ENCODE measurements around the gene HOPX.
"Not testable (repeated sequence)": the region's sequence is repeated elsewhere in the genome, so short reads cannot be mapped to it uniquely, and the experiment has no call there.

HOPX gene, protein sequence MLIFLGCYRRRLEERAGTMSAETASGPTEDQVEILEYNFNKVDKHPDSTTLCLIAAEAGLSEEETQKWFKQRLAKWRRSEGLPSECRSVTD

DNA sequence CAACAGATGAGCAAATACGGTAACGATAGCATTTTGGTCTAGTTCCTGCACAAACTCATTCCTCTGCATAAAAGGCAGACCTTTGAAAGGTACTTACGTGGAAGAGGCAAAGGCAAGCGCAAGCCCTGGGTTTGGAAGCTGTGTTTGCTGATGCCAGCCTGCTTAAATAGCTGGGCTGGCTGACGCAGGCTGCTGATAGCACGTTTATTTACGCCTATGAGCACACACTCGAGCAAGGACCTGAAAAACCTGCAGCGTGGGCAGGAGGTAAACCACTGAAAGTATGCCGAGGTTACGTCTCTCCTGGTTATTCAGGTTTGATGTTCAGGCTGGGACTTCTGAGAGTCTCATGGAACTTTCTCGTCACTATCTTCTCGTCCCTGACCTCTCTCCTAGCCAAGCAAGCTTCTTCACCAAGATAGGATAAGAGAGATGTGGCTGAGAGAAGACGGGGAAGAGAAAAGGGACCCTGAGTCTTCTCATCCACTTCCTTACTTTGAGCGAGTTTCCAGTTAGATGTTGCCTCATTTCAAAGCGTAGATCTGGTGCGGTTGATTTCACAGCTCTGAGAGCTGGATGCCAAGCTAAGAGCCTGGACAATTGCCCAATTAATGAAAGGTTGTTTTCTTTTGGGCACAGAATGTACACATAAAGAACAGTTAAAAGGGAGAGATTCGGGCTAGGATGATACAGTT, at the start of gene HOPX:
HOPX (minus strand) TSS at position 139 of the 695 bp plus-strand sequence. CDS start 23,480 bp downstream, outside the sequence.
- no peak for DNase-seq

DNA sequence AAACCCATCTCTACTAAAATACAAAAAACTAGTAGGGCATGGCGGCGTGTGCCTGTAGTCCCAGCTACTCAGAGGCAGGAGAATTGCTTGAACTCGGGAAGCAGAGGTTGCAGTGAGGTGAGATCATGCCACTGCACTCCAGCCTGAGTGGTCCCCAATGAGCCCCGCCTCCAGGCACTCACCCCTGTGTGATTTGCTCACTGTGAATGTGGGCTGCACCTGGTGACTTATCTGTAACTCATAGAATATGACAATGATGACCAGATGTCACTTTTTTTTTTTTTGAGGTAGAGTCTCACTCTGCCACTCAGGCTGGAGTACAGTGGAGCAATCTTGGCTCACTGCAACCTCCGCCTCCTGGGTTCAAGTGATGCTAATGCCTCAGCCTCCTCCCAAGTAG, 49.0 kb upstream of the HOPX start:
- DNase-seq = no peak

DNA sequence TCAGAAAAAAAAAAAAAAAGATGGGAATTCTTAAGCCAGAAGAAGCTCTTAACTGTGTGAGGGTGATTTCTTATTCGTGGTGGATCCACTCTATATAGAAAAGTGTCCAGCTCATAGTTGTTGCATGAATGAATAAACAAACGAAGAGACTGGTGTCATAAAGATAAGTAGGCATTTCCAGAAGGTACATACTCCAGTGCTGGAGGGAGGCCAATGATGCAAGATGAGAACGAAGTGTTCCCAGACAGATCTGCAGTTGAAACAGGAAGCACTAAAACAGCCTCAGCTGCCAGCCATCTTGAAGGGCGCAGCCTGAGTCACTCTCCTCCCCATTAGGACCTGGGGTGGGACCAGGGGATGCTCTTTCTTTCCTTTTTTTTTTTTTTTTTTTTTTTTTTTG, 47.4 kb upstream of the HOPX start:
- DNase-seq = peak; percentile 43

DNA sequence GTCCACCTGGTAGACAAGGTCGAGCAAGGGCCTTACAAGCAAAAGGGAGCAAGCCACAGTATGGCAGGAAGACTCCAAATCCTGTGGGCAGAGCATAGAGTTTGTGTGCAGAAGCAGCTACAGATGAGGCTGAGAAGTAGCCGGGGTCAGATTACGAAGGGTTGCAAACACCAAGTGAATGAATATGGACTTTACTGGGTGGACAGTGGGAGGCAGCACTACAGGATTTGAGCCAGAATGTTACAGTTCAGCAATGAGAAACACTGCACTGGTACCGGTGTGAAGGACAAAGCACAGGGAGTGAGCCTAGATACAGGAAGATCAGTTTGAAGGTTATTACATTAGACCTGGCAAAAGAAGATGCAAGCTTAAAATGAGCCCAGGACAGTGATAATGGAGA, 46.1 kb upstream of the HOPX start:
- no peak for DNase-seq

DNA sequence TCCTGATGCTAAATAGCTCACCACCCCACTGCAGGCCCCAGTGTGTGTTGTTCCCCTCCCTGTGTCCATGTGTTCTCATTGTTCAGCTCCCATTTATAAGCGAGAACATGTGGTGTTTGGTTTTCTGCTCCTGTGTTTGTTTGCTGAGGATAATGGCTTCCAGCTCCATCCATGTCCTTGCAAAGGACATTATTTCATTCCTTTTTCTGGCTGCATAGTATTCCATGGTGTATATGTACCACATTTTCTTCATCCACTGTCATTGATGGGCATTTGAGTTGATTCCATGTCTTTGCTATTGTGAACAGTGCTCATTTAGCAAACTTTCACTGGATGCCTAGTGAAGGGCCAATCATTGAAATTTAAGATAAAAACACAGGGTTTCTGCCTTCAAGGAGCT, 45.5 kb upstream of the HOPX start:
- not testable (repeated sequence) for DNase-seq

DNA sequence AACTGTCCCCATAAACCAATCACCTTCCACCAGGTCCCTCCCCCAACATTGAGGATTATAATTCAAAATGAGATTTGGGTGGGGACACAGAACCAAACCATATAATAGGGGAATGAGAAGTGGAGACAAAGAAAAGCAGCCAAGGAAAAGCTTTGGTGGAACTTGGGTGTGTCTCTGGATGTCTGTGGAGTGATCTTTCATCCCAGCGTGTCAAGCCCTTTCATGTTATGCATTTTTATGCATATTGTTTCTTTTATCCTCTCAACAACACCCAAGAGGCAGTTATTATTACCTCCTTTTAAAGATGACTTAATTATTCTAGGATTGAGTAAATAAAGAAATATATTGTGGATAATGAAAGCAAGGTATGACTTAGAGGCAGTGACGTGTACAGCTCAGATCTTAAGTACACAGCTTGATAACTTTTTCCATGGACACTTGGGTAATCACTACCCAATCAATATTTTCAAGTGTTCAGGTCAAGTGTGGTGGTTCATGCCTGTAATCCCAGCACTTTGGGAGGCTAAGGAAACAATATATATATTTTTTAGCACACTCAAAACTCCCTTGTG, 42.6 kb upstream of the HOPX start:
- DNase-seq = no peak

DNA sequence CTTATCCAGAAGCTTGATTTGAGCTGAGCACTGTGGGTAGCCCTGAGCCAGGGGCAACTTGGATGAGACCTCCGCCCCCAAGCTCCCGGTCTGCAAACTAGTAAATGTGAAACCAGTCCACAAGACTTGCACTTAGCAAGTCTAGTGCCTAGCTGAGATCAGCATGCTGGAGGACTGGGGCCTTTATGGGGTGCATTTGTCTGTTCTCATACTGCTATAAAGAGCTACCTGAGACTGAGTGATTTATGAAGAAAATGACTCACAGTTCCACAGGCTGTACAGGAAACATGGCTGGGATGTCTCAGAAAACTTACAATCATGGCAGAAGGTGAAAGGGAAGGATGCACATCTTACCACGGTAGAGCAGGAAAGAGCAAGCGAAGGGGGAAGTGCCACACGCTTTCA, 42.1 kb upstream of the HOPX start:
- no peak for DNase-seq

DNA sequence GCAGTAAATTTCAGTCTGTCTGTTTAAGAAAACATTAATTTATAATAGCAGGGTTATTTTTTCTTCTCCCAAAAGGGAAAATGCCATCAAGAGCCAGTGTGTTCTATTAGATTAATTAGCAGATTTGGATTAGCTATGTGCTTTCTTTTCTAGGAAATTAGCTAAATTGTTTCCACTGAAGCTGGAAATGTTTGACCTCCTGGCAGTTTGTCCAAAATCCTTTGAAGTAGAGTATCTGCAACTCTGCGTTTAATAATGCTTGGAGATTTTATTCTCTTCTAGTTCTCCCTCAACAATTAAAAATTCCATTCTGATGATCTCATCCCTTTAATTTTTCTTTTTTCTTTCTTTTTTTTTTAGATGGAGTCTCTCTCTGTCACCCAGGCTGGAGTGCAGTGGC, 27.1 kb upstream of the HOPX start:
- no peak for DNase-seq

DNA sequence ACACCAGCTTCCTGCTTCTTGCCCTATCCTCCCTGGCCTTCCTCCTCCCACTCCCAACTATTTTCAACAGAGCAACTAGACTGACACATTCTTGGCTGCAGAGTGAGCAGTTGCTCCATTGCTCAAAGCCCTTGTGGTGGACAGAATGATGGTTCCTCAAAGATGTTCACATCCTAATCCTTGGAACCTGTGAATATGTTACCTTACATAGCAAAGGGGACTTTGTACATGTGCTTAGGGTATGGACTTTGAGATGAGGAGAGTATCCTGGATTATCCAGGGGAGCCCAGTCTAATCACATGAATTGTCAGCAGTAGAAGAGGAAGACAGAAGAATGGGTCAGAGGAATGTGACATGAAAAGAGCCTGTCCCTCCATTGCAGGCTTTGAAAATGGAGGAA, 24.9 kb upstream of the HOPX start:
- DNase-seq = no peak

DNA sequence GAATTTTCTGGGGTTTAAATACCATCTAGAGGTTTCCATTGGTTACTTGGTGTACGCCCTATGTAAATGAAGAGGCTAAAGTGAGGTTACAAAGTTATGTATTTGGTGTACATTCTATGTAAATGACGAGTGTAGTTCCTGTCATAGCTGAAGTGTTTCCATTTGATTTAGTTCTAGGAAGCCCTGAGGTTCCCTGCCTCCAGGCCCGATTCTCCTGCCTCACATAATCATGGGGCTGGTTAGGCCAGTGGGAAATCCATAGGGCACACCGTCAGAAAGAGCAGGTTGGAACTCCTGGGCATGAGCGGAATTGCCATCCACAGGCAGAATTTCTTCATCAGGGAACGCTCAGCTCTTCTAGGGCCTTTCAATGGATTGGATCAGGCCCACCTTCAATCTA, 24.2 kb upstream of the HOPX start:
- DNase-seq = no peak

DNA sequence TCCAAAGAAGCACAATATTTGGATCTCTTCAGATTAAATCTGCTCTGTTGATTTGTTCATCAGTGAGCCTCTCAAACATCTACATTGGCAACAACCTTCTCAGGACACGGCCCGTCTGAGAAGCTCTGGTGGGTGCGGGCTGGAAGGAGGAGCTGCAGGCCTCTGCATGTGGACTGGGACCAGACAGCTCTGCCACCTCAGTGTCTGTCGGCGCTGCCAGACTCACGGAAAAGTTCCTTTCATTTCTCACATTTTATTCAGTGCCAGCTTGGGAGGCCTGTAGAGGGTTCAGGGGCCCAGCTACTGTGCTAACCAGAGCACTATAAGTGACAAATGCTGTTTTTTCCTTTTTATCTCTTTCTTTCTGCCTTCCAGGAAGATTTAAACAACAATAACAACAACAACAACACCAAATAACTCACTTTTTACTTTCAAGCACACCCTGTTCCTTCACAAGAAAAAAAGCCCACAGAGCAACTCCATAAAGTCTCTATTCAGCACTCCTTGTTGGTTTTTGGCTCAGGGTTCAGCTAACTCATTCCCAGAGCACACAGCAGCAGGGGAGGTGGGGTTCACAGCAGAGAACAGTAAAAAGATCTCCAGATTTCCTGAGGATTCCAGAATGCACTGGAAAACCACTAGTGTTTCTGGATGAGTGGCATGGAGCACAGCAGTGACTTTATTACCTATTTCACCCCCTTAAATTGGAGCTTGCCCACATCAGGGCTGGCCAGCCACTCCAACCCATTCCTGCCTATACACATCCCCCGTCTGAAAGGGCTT, 23.2 kb upstream of the HOPX start:
- no peak for DNase-seq

DNA sequence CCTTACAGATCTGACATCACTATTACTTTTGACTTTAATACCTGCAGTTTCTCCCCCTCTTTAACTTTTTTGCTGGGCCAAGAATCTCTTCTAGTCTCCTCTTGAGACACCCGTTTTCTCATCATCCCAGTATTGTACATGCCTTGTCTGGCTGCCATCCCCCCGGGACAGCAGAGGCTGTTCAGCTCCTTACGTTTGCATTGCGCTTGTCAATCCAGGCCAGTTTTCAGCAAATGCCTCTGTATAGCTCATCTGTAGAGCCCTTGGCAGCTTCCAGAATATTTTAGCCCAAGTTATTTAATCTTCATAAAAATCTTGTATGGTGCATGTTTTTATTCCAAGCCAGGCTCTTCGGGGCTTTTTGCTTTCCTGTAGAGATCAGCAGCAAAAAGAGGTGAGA, 22.3 kb upstream of the HOPX start:
- DNase-seq = no peak

DNA sequence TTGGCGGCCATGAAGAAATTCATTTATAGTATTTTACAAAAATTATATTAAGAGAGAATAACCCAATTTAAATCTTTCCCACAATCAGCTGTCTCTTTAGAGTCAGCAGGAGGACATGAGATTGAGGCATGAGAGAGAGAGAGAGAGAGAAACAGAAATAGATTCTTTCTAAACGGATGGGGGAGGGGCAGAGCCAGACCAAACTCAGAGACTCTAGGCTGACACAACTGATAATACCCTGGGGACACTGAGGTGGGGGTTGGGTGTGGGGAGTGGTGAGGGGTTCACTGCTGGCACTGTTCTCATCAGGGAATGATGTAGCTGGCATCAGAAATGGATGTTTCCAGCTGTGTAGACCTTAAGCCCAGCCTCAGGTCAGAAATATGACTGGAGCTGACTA, 20.5 kb upstream of the HOPX start:
- no peak for DNase-seq

DNA sequence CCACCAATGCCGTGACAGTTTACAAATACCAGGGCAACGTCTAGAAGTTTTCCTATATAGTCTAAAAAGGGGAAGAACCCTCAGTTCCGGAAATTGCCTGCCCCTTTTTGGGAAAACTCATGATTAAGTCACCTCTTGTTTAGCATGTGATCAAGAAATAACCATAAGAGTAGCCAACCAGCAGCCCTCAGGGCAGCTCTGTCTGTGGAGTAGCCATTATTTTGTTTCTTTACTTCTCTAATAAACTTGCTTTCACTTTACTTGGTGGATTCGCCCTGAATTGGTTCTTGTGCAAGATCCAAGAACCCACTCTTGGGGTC, 20.0 kb upstream of the HOPX start:
- no peak for DNase-seq

DNA sequence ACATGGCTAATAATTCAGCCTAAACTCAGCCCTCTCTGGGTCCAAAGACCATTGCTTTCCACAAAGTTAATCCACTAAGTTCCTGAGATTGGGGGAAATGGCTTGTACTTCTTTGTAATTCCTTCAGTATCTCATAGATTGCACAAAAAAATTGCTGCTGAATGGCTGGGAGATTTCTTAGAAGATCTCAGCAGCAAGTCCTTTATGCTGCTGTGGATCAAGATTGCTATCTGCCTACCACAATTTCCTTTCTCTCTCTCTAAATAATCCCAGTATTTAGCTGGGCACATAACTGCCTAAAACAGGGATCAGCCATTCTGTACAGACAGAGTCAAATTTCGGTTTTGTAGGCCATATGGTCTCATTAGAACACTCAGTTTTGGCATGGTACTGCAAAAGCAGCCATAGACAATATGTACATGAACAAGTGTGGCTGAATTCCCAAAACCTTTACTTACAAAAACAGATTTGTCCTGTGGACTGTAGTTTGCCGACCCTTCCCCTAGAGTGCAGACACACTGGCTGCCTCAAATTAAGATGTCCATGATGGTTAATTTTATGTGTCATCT, 18.5 kb upstream of the HOPX start:
- DNase-seq = no peak

DNA sequence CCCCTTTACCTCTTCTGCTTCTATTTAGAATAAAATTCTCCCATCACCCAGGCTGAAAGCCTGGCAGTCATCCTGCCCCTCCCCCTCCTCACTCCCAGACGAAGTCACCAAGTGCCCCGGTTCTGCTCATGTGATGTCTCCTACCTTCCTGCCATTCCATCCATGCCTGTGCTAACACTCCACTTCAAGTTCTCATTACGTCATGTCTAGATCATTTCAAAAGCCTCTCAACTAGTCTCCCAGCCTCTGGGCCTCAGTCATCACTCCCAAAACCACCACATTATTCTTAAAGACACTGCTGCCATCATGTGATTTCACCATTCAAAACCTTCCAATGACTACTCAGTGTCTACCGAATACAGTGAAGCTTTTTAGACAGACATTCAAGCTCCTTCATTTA, 17.2 kb upstream of the HOPX start:
- DNase-seq = no peak

DNA sequence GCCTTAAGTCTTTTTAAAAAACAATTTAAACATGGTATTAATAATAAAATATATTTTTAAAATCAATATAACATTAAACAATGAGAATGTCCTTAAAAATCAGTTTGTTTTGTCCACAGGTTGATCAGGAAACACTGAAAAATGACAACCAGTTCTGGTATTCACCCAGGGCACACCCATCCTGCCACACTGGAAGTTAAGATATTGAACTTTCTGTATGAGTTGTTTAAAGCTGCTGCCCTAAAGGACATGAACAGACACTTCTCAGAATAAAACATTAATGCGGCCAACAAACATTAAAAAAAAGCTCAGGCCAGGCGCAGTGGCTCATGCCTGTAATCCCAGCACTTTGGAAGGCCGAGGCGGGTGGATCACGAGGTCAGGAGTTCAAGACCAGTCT, 15.0 kb upstream of the HOPX start:
- DNase-seq = no peak

DNA sequence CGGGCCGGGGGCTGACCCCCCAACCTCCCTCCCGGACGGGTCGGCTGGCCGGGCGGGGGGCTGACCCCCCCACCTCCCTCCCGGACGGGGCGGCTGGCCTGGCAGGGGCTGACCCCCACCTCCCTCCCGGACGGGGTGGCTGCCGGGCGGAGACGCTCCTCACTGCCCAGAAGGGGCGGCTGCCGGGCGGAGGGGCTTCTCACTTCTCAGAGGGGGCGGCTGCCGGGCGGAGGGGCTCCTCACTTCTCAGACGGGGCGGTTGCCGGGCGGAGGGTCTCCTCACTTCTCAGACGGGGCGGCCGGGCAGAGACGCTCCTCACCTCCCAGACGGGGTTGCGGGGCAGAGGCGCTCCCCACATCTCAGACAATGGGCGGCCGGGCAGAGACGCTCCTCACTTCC, 12.4 kb upstream of the HOPX start:
- not testable (repeated sequence) for DNase-seq

DNA sequence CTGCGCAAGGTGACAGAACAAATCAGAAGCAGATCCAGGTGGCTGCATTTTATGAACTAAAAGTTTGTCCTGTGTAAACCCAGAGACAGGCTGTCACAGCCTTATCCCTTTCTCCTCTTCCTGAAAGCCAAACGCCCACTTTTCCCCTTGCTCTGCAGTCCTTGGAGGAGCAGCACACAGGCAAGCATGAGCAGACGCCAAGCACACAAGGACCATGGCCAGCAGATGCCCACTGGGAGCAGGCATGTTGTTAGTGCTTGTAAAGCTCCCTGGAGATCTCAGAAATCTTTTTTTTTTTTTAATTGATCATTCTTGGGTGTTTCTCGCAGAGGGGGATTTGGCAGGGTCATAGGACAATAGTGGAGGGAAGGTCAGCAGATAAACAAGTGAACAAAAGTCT, 11.5 kb upstream of the HOPX start:
- no peak for DNase-seq

DNA sequence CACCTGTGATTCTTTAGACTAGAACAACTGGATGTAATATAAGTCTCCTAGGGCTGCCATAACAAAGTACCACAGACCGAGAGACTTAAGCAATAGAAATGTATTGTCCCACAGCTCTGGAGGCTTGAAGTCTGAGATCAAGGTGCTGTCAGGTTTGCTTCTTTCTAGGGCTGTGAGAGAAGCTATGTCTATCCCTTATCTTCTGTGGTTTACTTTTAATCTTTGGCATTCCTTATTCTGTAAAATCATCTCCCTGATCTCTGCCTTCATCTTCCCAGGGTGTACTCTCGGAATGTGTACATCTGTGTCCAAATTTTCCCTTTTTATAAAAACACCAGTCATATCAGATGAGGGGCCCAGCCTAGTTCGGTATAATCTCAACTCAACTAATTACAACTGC, 10.3 kb upstream of the HOPX start:
- DNase-seq = no peak

DNA sequence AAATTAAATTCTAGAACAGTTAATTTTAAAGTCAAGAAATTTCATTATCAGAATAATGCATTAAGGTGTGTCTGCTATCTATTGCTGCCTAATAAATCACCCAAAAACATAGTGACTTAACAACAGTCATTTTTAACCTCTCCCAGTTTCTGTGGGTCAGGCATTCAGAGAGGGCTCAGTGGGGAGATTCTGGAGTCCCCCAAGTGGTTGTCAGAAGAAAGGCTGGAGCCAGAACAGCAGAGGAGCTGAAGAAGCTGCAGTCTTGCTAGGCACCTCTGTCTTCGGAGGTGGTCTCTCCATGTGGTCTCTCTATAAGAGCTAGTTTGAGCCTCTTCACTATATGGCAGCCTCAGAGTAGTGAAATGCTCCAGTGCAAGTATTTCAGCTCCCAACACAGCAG, 9.3 kb upstream of the HOPX start:
- DNase-seq = no peak

DNA sequence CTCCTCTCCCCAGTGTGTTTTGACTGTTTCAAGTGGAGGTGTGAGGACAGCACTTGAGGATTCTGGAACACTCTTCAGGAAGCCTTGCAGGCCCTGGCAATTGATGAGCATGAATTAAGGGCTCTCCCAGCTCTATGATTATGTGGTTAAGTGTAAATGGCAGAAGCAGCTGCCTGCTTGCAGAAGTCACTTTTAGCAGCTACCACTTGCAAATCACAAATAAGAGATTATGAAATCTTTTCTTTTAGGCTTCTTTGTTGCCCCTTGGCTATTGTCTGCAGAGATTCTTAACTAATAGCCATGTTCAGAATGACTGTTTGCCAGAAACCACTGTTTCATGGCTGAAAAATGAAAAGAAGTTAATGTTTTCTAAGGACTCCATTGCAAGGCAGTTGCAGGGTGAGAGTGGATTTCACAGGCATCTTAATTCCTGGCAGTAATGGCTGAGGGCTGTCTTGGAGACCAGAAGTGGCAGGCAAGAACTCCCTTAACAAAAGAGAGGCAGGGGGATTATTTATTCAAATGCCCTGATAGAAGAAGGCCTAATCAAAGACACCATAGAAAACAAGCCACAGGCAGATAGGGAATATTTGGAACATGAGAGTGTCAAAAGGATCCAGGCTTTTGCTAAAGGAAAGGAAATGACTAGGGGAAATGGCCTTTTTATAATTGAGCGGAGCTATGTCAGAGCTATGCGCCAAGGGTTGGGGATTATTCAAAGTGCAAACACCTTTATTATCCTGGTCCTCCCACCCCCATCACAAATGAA, 8.3 kb upstream of the HOPX start:
- no peak for DNase-seq

DNA sequence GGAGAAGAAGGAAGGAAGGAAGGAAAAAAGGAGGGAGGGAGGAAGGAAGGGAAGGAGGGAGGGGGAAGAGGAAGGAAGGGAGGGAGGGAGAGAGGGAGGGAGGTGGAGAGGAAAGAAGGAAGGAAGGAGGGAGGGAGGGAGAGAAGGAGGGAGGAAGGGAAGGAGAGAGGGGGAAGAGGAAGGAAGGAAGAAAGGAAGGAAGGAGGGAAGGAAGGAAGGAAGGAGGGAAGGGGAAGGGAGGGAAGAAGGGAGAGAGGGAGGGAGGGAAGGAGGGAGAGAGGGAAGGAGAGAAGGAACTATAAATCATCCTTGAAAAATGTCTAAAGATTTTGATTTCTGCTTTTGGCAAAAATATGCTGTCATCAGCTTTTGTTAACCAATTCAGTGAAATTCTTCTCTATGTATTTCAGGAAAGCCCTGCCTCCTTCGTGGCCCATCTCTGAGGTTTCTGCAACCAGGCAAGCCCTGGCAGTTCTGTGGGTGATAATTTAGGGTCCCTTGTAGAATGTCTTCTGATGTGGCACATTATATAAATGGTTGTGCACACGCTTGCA, 7.1 kb upstream of the HOPX start:
- no peak for DNase-seq

Measured in SHP77 treated with DMSO at 0.1 percent for 48 hours (cell line).